T-helper 17 cell (primary cell): Measurements from ENCODE around the gene IL23R. TPM values are rescaled to one million over a fixed set of nuclear protein-coding genes. Genes with fewer than 3 reads are reported as not detected.
A peak's percentile ranks its signal among the peaks of the same experiment; 100 is the strongest.

Source experiments
- ATAC-seq: fragments of 150-1000 bp; cut with Tn5 transposase; 2 replicates; pipeline ENCODE4 v1.10.0; 2021; ENCODE audit warnings: mild to moderate bottlenecking, moderate library complexity
- DNase-seq, 3 donors: peaks; one replicate each; pipeline versions ENCODE4 v3.0.0 to v3.0.0-alpha.2; 2020 to 2021
- H3K9me3 ChIP-seq: one replicate; pipeline ENCODE4 v1.7.0; 2013; ENCODE audit warnings: low read length, mild to moderate bottlenecking; ENCODE audit not compliant: control insufficient read depth, poor library complexity, severe bottlenecking
- H3K27ac Mint-ChIP-seq: one replicate; pipeline ENCODE4 v1.8.0; 2022; ENCODE audit warnings: mild to moderate bottlenecking, moderate library complexity, mixed read lengths
- H3K27me3 Mint-ChIP-seq: one replicate; pipeline ENCODE4 v1.8.0; 2022; ENCODE audit warnings: mixed read lengths
- H3K36me3 Mint-ChIP-seq: one replicate; pipeline ENCODE4 v1.8.0; 2022; ENCODE audit warnings: low read depth, mixed read lengths
- H3K4me1 Mint-ChIP-seq: one replicate; pipeline ENCODE4 v1.8.0; 2022; ENCODE audit warnings: mild to moderate bottlenecking, mixed read lengths
- H3K4me3 Mint-ChIP-seq: one replicate; pipeline ENCODE4 v1.8.0; 2022; ENCODE audit warnings: mild to moderate bottlenecking, moderate library complexity, mixed read lengths
- total RNA-seq, 4 donors: library from RNA in 2 of 4; stranded (reverse) in 2 of 4; gene quantifications; one replicate each; pipeline ENCODE4 v1.2.3 and lab custom pipeline; 2022 to 2026

The IL23R gene
- total RNA-seq, 2 donors from 2014 or later: 2.4 to 2.8 TPM

DNA sequence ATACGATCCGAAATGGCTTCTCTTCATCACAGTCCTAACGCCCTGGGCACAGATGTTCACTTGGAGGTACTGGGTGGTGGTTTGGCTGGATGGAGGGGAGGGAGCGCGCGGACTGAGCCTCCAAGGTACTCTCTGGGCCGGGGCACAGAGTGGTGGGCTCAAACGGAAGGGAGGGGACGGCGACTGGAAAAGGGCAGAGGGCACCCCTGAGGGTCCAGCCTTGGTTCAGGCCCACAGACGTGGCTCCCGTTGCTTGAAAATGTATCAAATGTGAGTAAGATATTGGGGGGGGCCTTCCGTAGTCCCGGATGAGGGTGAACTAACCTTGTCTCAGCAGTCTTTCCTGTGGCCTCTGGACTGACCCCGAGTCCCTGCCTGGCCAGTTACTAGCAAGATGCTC lies 141.9 kb downstream of the IL23R start:
- H3K9me3 ChIP-seq: no peaks in the 10 kb centered on the region
- H3K27ac Mint-ChIP-seq: peak overlapping the region; percentile 8
- H3K4me3 Mint-ChIP-seq: peak overlapping the region; percentile 83
- peaks cover 2% of the 10 kb centered on the region for H3K36me3 Mint-ChIP-seq
- H3K27me3 Mint-ChIP-seq: peaks cover 8% of the 10 kb centered on the region
- ATAC-seq (no peak), DNase-seq (no peak)
- H3K4me1 Mint-ChIP-seq: peaks cover 7% of the 10 kb centered on the region

Other genes with a start within 250 kb of the IL23R start
- gene DNAI4, start 241.6 kb upstream of the IL23R start, total RNA-seq: 1 to 10 TPM; 5.2 to 7.2 TPM
- 10 to 100 TPM; 82.4 to 90.5 TPM for gene MIER1, start 241.5 kb upstream of the IL23R start, total RNA-seq
- gene SLC35D1, start 112.3 kb upstream of the IL23R start, total RNA-seq: 10 to 100 TPM; 10.5 to 14.1 TPM
- gene C1orf141, start 31.5 kb upstream of the IL23R start, total RNA-seq: not detected
- 1 to 10 TPM; 2.1 to 3.4 TPM for gene IL12RB2, start 141.4 kb downstream of the IL23R start, total RNA-seq